ENCODE data around the gene BICC1. TPM values are rescaled to one million over a fixed set of nuclear protein-coding genes. Genes with fewer than 3 reads are reported as not detected.

Gene BICC1
- total and polyA plus RNA-seq, 2 donors (not counting 1 experiment from before 2014, with no cell fraction given): not detected

- Histone ChIP-seq H3K27ac (ENCODE audit: low read length in 2 of 2) (no peak overlapping the region), H2AFZ (ENCODE audit: insufficient read depth, low read depth, low read length, poor library complexity, severe bottlenecking) (no peak overlapping the region), H3K9me3 (ENCODE audit: control extremely low read depth in 1 of 3, control insufficient read depth in 2 of 3, insufficient read depth in 1 of 3, low read length in 2 of 3) (no peaks in the 10 kb centered on the region), H3K36me3 (replicated peaks in 1 of 2; ENCODE audit: control extremely low read depth in 1 of 2, control insufficient read depth in 1 of 2, extremely low read depth in 1 of 2, insufficient read depth in 2 of 2, low read length in 1 of 2) (no peaks in the 10 kb centered on the region), H4K20me1 (ENCODE audit: control insufficient read depth, insufficient read depth, low read length, poor library complexity, severe bottlenecking) (no peaks in the 10 kb centered on the region), H3K4me1 (ENCODE audit: control insufficient read depth in 2 of 2, insufficient read depth in 2 of 2, low read length in 2 of 2) (no peaks in the 10 kb centered on the region), H3K79me2 (ENCODE audit: control insufficient read depth, insufficient read depth, low read length) (no peaks in the 10 kb centered on the region), H3K4me3 (ENCODE audit: control extremely low read depth in 1 of 5, extremely low read depth in 1 of 5, insufficient read depth in 1 of 5, low read depth in 2 of 5, low read length in 4 of 5) (no peak overlapping the region), H3K27me3 (replicated peaks in 1 of 4; ENCODE audit: control extremely low read depth in 1 of 4, control insufficient read depth in 3 of 4, insufficient read depth in 4 of 4, low read length in 3 of 4) (no peaks in the 10 kb centered on the region), H3K9ac (ENCODE audit: low read length) (no peak overlapping the region), H3K4me2 (replicated peaks; ENCODE audit: low read depth, low read length, poor library complexity, severe bottlenecking) (no peak overlapping the region)
- 100% methylated on average over 1 of the region's 1 CpG for WGBS (ENCODE audit: insufficient coverage)
- ChIA-PET CTCF (no interaction called here), POLR2A (no interaction called here)
- no peak for DNase-seq
- TF ChIP-seq EZH2 (IDR thresholded peaks at IDR 0.05; ENCODE audit: borderline replicate concordance, insufficient read depth, low read depth, low read length, poor library complexity, severe bottlenecking): no peak
- TF ChIP-seq, protein P1, sequence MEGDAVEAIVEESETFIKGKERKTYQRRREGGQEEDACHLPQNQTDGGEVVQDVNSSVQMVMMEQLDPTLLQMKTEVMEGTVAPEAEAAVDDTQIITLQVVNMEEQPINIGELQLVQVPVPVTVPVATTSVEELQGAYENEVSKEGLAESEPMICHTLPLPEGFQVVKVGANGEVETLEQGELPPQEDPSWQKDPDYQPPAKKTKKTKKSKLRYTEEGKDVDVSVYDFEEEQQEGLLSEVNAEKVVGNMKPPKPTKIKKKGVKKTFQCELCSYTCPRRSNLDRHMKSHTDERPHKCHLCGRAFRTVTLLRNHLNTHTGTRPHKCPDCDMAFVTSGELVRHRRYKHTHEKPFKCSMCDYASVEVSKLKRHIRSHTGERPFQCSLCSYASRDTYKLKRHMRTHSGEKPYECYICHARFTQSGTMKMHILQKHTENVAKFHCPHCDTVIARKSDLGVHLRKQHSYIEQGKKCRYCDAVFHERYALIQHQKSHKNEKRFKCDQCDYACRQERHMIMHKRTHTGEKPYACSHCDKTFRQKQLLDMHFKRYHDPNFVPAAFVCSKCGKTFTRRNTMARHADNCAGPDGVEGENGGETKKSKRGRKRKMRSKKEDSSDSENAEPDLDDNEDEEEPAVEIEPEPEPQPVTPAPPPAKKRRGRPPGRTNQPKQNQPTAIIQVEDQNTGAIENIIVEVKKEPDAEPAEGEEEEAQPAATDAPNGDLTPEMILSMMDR (IDR thresholded peaks at IDR 0.05): no peak
- intact Hi-C loops (cut with micrococcal nuclease): no loop called here
- Mint-ChIP-seq H3K4me3 (no peak overlapping the region), H3K9me3 (ENCODE audit: insufficient read depth) (no peaks in the 10 kb centered on the region), H3K27me3 (no peaks in the 10 kb centered on the region), H3K27ac (no peak overlapping the region), H3K4me1 (no peaks in the 10 kb centered on the region)
- no peak for ATAC-seq (ENCODE audit: low read depth)
Observed at GRCh38 chr10:58802047-58802446, 289.4 kb downstream of the BICC1 start.

DNA sequence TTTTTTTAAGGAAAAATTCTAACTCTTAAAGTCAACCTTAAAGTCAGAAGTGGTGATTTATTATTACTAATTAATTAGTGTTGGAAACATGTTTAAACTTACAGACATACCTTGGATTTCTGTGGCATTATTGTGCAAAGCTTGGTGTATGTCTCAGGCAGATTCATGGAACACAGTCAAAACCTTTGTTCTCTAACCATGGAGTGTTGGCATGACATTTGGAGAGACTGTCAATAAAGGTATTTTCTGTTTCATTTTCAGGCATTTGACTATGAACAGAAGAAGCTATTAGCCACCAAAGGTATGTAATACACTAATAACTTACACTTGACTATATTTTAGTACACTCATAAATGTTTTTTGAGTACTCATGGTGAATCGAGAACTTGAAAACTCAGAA, 293.7 kb downstream of the BICC1 start:
- no peaks in the 10 kb centered on the region for H3K27me3 Mint-ChIP-seq
- ATAC-seq (ENCODE audit: low read depth) (no peak), DNase-seq (no peak)
- no peaks in the 10 kb centered on the region for H3K4me1 Mint-ChIP-seq
- no peak overlapping the region for H2AFZ ChIP-seq (ENCODE audit: insufficient read depth, low read depth, low read length, poor library complexity, severe bottlenecking)
- no peak overlapping the region for H3K4me3 ChIP-seq (ENCODE audit: control extremely low read depth in 1 of 5, extremely low read depth in 1 of 5, insufficient read depth in 1 of 5, low read depth in 2 of 5, low read length in 4 of 5)
- no peak for TF ChIP-seq EZH2 (IDR thresholded peaks at IDR 0.05; ENCODE audit: borderline replicate concordance, insufficient read depth, low read depth, low read length, poor library complexity, severe bottlenecking)
- TF ChIP-seq, protein P1 (IDR thresholded peaks at IDR 0.05): no peak
- H3K4me3 Mint-ChIP-seq: no peak overlapping the region
- CTCF ChIA-PET: interaction anchor here (0.5 kb wide), 1 partner anchor 203 kb away, joined by 6 read pairs; no protein-coding TSS in a partner anchor
- H3K9me3 ChIP-seq (ENCODE audit: control extremely low read depth in 1 of 3, control insufficient read depth in 2 of 3, insufficient read depth in 1 of 3, low read length in 2 of 3): no peaks in the 10 kb centered on the region
- no peak overlapping the region for H3K9ac ChIP-seq (ENCODE audit: low read length)
- no peak overlapping the region for H3K4me2 ChIP-seq (replicated peaks; ENCODE audit: low read depth, low read length, poor library complexity, severe bottlenecking)
- H3K27me3 ChIP-seq (replicated peaks in 1 of 4; ENCODE audit: control extremely low read depth in 1 of 4, control insufficient read depth in 3 of 4, insufficient read depth in 4 of 4, low read length in 3 of 4): no peaks in the 10 kb centered on the region
- WGBS (ENCODE audit: insufficient coverage): no CpG with 5 or more reads among the region's 1 CpG
- H3K4me1 ChIP-seq (ENCODE audit: control insufficient read depth in 2 of 2, insufficient read depth in 2 of 2, low read length in 2 of 2): no peaks in the 10 kb centered on the region
- POLR2A ChIA-PET: no interaction called here
- no peaks in the 10 kb centered on the region for H3K9me3 Mint-ChIP-seq (ENCODE audit: insufficient read depth)
- H3K27ac Mint-ChIP-seq: no peak overlapping the region
- H4K20me1 ChIP-seq (ENCODE audit: control insufficient read depth, insufficient read depth, low read length, poor library complexity, severe bottlenecking): no peaks in the 10 kb centered on the region
- intact Hi-C loops (cut with micrococcal nuclease): no loop called here
- H3K27ac ChIP-seq (ENCODE audit: low read length in 2 of 2): no peak overlapping the region
- no peaks in the 10 kb centered on the region for H3K36me3 ChIP-seq (replicated peaks in 1 of 2; ENCODE audit: control extremely low read depth in 1 of 2, control insufficient read depth in 1 of 2, extremely low read depth in 1 of 2, insufficient read depth in 2 of 2, low read length in 1 of 2)
- no peaks in the 10 kb centered on the region for H3K79me2 ChIP-seq (ENCODE audit: control insufficient read depth, insufficient read depth, low read length)

Measured in B cell (primary cell).